Astrocyte of the spinal cord (primary cell): ENCODE measurements around the gene CHIA.

Source experiments
- DNase-seq: peaks from one replicate; pipeline ENCODE4 v3.0.0; 2011; ENCODE audit warnings: low read depth, low spot score
- H3K4me3 ChIP-seq: 2 replicates; pipeline ENCODE4 v1.5.1; 2011; ENCODE audit warnings: low read depth, mild to moderate bottlenecking, low read length, moderate library complexity
- CTCF ChIP-seq: IDR thresholded peaks from 2 replicates; pipeline ENCODE4 v1.5.1; 2012; ENCODE audit warnings: low read depth, mild to moderate bottlenecking, low read length, inconsistent platforms
- in situ Hi-C: cut with HindIII; loops from 2 replicates; pipeline ENCODE4 v1.10.0; 2017; ENCODE audit warnings: low sequenced_read_pairs

Gene CHIA

GRCh38 chr1:111252786-111253185 is 37.9 kb upstream of the CHIA start:
- no peak for TF ChIP-seq CTCF
- DNase-seq: no peak
- in situ Hi-C loops: no loop called here
- H3K4me3 ChIP-seq: no peak overlapping the region

GRCh38 chr1:111253876-111254275 is 36.8 kb upstream of the CHIA start:
- in situ Hi-C loops: no loop called here
- H3K4me3 ChIP-seq: no peak overlapping the region
- no peak for DNase-seq
- no peak for TF ChIP-seq CTCF

- in situ Hi-C loops: no loop called here
Measured at GRCh38 chr1:111256988-111257658, 33.5 kb upstream of the CHIA start.

GRCh38 chr1:111267801-111268508 is 22.7 kb upstream of the CHIA start:
- in situ Hi-C loops: no loop called here
- no peak overlapping the region for H3K4me3 ChIP-seq
- no peak for DNase-seq
- no peak for TF ChIP-seq CTCF

More at GRCh38 chr1:111256988-111257658, 33.5 kb upstream of the CHIA start:
- no peak overlapping the region for H3K4me3 ChIP-seq
- TF ChIP-seq CTCF: no peak
- no peak for DNase-seq

GRCh38 chr1:111269825-111270406 is 20.7 kb upstream of the CHIA start:
- TF ChIP-seq CTCF: no peak
- DNase-seq: no peak
- no peak overlapping the region for H3K4me3 ChIP-seq
- in situ Hi-C loops: no loop called here

GRCh38 chr1:111270771-111271463 is 19.7 kb upstream of the CHIA start:
- DNase-seq: no peak
- no peak for TF ChIP-seq CTCF
- H3K4me3 ChIP-seq: no peak overlapping the region
- in situ Hi-C loops: no loop called here
